ENCODE data around the gene TLX2.

TLX2 gene

GRCh38 chr2:74538881-74539339, 24.7 kb downstream of the TLX2 start:
- no peaks in the 10 kb centered on the region for H3F3A ChIP-seq (ENCODE audit: insufficient read depth, low read length)
- no peak overlapping the region for H3K9ac ChIP-seq (ENCODE audit: low read length)
- H3K9me2 ChIP-seq (replicated peaks; ENCODE audit: insufficient read depth, low read length), result no peaks in the 10 kb centered on the region
- H4K20me1 ChIP-seq (ENCODE audit: insufficient read depth, low read length), result no peaks in the 10 kb centered on the region
- H3K4me3 ChIP-seq (ENCODE audit: low read length), result no peak overlapping the region
- H3K79me2 ChIP-seq (ENCODE audit: low read length), result no peaks in the 10 kb centered on the region
- peaks cover 12% of the 10 kb centered on the region; the same call in 1 of the 2 replicates for H3K27me3 ChIP-seq (replicated peaks; ENCODE audit: insufficient read depth, low read length)
- no peaks in the 10 kb centered on the region for H3K9me3 ChIP-seq (replicated peaks; ENCODE audit: insufficient read depth, low read length)
- DNase-seq, result no peak
- no peak overlapping the region for H2AFZ ChIP-seq (ENCODE audit: low read length)
- no peaks in the 10 kb centered on the region for H3K4me1 ChIP-seq (ENCODE audit: low read length)
- no peak overlapping the region for H3K4me2 ChIP-seq (ENCODE audit: low read depth, low read length)
- no peak for TF ChIP-seq EZH2 (optimal IDR thresholded peaks at IDR 0.05; ENCODE audit: low read depth, low read length)
- no peak for TF ChIP-seq EZH2phosphoT487 (IDR thresholded peaks at IDR 0.05; ENCODE audit: low read length)
- TF ChIP-seq CTCF (IDR thresholded peaks at IDR 0.05; ENCODE audit: low read length), result no peak
- no peak overlapping the region for H3K27ac ChIP-seq (ENCODE audit: low read length)
- H3K36me3 ChIP-seq (replicated peaks; ENCODE audit: insufficient read depth, low read length), result no peaks in the 10 kb centered on the region

GRCh38 chr2:74540291-74540690, 26.0 kb downstream of the TLX2 start:
- TF ChIP-seq CTCF (IDR thresholded peaks at IDR 0.05; ENCODE audit: low read length), result no peak
- TF ChIP-seq EZH2 (optimal IDR thresholded peaks at IDR 0.05; ENCODE audit: low read depth, low read length), result no peak
- TF ChIP-seq EZH2phosphoT487 (IDR thresholded peaks at IDR 0.05; ENCODE audit: low read length), result no peak
- Histone ChIP-seq H3K4me2 (ENCODE audit: low read depth, low read length) (no peak overlapping the region), H3K9me2 (replicated peaks; ENCODE audit: insufficient read depth, low read length) (no peaks in the 10 kb centered on the region), H3K9me3 (replicated peaks; ENCODE audit: insufficient read depth, low read length) (no peaks in the 10 kb centered on the region), H3K27ac (ENCODE audit: low read length) (no peak overlapping the region), H3F3A (ENCODE audit: insufficient read depth, low read length) (no peaks in the 10 kb centered on the region), H3K27me3 (replicated peaks; ENCODE audit: insufficient read depth, low read length) (peaks cover 17% of the 10 kb centered on the region), H2AFZ (ENCODE audit: low read length) (no peak overlapping the region), H3K9ac (ENCODE audit: low read length) (no peak overlapping the region), H3K4me1 (ENCODE audit: low read length) (no peaks in the 10 kb centered on the region), H3K79me2 (ENCODE audit: low read length) (no peaks in the 10 kb centered on the region), H4K20me1 (ENCODE audit: insufficient read depth, low read length) (no peaks in the 10 kb centered on the region), H3K4me3 (ENCODE audit: low read length) (no peak overlapping the region), H3K36me3 (replicated peaks; ENCODE audit: insufficient read depth, low read length) (no peaks in the 10 kb centered on the region)
- no peak for DNase-seq

- Histone ChIP-seq H3K79me2 (ENCODE audit: low read length) (no peaks in the 10 kb centered on the region), H3K27me3 (replicated peaks; ENCODE audit: insufficient read depth, low read length) (peaks cover 25% of the 10 kb centered on the region), H3K9ac (ENCODE audit: low read length) (no peak overlapping the region), H3K4me2 (ENCODE audit: low read depth, low read length) (no peak overlapping the region), H3K36me3 (replicated peaks; ENCODE audit: insufficient read depth, low read length) (no peaks in the 10 kb centered on the region), H2AFZ (ENCODE audit: low read length) (no peak overlapping the region), H3F3A (ENCODE audit: insufficient read depth, low read length) (no peaks in the 10 kb centered on the region), H4K20me1 (ENCODE audit: insufficient read depth, low read length) (no peaks in the 10 kb centered on the region), H3K4me1 (ENCODE audit: low read length) (no peaks in the 10 kb centered on the region), H3K9me2 (replicated peaks; ENCODE audit: insufficient read depth, low read length) (no peaks in the 10 kb centered on the region), H3K4me3 (ENCODE audit: low read length) (no peak overlapping the region), H3K9me3 (replicated peaks; ENCODE audit: insufficient read depth, low read length) (no peaks in the 10 kb centered on the region), H3K27ac (ENCODE audit: low read length) (no peak overlapping the region)
- TF ChIP-seq CTCF (IDR thresholded peaks at IDR 0.05; ENCODE audit: low read length), result no peak
- DNase-seq, result no peak
These were observed 28.7 kb downstream of the TLX2 start for GRCh38 chr2:74542978-74543377.
